ENCODE data around the gene TMEM39B.
A peak's percentile ranks its signal among the peaks of the same experiment; 100 is the strongest.
"Not testable (repeated sequence)": the region's sequence is repeated elsewhere in the genome, so short reads cannot be mapped to it uniquely, and the experiment has no call there.

TMEM39B gene

DNA sequence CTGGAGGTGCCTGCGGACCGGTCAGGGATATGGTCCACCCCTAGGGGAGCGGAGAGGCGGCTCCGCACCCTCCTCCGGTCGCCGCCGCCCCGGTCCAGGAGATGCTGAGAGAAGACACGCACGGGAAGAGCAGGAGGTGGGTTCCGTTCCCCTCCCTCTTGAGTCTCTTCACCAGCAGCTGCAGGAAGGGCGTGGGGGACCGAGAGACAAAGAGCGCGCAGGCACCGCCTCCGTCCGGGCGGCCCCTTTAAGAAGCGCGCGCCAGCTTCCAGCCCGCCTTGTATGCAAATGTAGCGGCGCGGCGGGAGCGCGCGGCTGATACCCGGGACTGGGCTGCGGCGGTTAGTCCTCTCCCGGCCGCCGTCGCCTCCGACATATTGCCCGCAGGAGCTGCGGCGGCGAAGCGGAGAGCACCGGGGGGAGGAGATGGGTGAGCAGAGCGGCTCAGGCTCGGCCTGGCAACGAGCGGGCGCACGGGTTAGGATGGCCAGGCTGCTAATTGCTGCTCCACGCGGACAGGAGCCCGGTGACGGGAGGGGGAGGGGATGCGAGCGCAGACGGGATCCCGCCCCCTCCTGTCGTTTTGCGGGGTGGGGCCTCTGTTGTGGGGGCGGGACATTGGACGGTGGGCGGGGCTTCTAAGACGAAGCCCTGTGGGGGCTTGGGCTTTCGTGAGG, at the start of gene TMEM39B:
Gene TMEM39B (plus strand): TSS at position 318 of the 677 bp plus-strand sequence. CDS start 109 bp downstream, at position 427.
- DNase-seq = peak; percentile 86 to 89

DNA sequence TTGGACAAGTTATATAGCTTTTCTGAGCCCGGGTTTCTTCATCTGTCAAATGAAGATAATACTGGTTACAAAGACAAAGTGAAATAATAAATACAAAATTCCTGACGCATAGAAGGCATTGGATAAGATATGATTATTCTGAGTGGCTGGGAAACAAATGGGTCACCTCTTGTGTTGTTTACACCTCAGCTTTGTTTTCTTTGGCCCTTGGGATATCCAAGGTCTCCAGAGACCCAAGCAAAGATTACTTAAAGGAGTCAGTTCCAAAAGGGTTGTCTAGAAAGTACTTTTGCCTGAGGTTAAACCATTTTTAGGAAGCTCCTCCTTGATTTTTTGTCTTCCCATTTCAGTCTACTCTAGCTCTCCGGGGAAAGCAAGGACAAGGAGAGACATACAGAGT, 49.4 kb upstream of the TMEM39B start:
- DNase-seq = no peak

DNA sequence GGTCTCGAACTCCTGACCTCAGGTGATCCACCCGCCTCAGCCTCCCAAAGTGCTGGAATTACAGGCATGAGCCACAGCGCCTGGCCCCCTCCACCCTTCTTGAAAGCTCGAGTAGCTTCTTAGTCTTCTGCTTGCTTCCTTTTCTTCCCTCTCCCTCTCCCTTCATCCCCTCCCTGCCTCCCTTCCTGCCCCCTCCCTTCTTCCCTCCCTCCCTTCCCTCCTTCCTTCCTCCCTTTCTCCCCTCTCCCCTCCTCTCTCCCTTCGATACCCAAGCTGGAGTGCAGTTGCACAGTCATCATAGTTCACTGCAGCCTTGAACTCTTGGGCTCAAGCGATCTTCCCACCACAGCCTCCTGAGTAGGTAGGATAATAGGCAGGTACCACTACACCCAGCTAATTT, 47.2 kb upstream of the TMEM39B start:
- DNase-seq = no peak

DNA sequence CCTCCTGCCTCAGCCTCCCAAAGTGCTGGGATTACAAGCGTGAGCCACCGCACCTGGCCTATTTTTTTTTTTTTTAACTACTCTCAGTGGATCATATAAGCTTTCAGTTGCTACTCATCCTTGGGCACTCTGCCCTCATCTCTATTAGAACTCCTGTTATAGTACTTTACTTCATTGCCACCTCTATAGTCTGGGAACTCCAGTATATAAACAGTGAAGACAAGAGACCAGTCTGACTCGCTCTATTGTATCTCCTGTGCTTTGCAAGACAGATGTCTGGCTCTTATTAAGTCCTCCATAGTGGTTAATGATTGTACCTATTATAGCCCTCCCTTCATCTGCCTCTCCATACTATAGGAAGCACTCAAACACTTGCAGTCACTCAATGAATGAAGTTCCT, 44.0 kb upstream of the TMEM39B start:
- DNase-seq = no peak

DNA sequence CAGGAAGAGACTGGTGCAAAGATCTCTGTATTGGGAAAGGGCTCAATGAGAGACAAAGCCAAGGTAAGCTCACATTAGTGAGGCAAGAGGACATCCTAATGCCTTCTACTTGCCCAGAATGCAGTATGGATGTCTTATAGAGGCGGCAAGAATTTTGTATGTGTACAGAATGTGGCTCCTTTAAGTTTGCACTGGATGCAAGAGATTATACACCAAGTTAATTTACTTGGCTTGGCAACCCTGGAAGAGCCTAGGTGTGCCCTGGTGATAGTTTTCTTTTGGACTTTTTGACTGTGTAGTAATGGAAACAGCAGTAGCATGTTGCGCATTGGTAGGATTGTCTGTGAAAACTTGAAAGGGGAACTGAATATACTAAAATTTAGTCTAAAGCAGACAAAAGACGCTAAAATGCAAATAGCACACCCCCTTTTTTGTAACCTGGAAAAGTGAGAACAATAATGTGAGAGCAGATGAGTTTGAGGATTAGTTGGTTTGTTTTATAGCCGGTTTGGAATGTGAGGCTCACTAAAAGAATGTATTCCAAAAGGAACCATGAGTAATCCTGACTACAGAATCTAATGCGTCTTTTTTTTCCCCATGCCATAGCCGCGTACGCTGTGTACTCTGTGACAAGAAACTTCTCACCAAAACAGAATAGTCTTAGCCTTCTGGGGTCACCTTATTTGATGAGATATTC, 41.0 kb upstream of the TMEM39B start:
- no peak for DNase-seq

DNA sequence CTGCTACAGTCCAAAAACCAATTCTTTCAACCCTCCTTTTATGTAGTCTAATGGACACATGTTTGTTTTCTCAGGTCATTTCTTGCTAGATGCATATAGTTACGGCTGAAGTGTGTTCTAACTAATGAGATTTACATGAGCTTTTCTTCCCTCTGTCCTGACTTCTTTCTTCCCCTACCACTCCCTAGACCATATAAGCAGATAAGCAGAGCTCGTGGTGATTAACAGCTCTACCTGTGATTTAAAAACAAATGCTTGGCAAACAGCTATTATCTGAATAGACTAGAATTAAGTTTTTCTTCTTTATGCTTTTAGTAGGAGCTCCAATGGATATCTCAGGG, 40.5 kb upstream of the TMEM39B start:
- DNase-seq = no peak

DNA sequence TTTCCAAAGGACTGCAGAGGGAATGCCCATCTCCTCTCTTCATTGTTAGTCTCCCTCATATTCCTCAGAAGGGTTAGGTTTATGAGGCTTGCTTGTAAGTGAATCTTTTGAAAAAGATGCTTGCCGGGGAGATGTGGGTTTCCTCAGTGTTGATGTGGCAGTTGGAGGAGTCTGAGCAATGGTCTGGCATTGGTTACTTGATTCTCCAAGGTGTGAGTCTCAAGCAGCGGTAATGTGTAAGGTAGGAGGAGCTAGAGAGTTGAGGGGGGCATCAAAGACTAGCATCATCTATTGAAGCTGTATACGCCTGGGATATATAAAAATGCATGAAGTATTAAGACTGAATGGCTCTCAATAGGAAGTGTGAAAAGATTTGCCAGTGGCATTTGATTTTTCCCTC, 37.6 kb upstream of the TMEM39B start:
- DNase-seq = no peak

DNA sequence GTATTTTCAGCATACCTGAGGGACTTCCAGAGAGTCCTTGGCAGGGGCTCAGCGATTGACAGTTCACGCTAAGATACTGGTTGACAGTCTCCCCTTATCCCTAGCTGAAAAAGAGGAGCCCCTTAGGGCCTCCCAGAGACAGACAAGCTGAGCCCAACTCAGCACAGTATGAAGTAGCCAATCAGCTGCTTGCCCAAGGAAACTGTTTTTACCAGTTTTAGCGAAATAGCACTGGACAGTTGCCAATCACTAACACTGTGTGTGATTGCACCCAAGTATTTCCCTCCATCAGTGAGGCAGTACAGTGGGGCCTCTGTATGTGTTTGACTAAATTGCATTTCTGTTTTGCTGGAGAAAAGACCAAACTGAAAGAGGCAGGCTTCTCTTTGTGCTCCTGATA, 32.0 kb upstream of the TMEM39B start:
- DNase-seq = no peak

DNA sequence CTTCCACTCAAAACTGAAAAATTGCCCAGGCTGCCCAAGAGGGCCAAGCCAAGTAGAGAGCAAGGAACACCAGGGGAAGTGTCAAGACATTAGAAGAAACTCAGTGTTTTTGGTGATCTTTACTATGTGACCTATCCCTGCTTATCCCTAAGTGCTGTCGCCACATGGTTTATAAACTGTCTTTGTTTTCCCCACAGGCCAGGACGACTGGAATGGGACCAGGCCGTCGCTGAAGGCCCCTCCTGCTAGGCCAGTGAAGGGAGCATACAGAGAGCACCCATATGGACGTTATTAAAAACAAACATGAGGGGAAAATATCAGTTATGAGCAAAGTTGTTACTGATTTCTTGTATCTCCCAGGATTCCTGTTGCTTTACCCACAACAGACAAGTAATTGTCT, 30.4 kb upstream of the TMEM39B start:
- DNase-seq = no peak

DNA sequence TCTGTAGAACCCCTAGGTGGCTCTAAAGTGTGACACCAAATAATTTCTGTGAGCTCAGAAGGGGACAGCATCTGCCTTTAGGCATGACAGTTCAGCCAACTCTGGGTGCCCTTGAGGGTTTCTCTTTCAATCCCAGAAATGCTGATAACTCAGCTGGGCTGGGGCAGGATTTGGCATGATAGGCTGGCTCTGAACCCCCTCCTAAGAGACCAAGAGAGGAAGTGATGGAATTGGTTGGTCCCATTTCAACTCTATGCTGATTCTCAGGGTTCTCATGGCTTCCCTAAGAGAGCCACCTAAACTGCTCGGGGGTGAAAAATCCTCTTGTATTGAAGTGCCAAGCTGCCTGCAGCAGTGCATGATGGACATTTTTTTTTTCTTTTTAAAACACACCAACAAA, 28.5 kb upstream of the TMEM39B start:
- DNase-seq = no peak

DNA sequence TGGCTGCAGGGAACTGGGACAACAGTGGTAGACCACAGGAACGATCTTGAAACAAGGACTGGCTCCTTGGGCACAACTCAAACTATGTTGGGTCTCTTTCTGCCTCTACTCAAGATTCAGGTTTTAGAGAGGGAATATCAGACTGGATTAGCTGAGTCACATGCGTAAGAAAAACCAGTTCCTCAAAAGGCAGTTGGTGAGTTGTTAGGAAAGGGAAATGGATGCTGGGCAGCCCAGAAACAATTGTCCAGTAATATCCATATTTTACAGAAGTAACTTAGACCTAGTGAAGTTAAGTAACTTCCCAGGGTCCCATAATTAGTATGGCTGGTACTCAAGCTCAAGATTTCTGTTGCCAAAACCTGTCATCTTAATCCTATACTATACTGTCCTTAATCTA, 27.0 kb upstream of the TMEM39B start:
- DNase-seq = no peak

DNA sequence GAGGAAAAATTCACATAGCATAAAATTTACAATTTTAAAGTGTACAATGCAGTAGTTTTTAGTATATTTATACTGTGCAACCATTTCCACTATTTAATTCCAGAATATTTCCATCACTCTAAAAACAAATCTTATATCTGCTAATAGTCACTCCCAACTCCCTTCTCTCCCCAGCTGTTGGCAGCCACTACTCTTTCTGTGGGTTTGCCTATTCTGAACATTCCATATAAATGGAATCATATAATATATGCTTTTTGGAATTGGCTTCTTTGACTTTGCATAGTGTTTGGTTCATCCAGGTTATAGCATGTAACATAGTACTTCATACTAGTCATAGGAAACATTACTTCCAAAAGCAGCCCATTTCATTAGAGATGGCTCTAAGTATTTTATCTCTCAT, 25.0 kb upstream of the TMEM39B start:
- DNase-seq = no peak

DNA sequence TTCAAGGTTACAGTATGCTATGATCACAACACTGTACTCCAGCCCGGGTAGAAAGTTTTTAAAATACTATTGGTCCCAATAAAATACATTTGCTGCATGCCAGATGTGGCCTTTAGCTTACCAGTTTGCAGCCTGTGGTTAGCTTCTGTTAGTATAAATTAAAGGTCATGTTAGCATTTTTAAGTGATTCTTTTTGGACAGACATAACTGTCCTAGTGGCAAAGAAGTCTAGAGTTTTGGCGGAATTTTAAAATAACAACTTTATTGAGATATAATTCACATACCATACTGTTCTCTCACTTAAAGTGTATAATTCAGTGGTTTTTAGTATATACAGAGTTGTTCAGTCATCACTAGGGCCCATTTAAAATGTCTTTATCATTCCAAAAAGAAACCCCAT, 24.3 kb upstream of the TMEM39B start:
- DNase-seq = no peak

DNA sequence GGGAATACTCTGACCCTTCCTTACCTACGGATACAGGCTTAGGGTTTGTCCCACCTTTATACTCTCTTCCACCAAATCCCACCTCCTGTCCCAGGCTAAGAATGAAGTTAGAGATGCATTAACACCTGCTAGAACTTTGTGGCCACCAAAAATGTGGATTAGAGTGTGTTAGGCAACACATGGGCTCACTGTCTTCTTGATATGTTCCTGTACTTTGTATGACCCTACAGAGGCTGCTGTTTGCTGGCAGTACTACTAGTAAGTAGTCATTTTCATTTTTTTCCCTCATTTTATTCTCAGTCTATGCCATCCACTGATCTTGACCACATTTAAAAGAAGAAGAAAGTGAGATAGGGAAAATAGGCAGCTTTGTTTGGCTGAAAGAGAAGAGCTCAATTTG, 21.0 kb upstream of the TMEM39B start:
- no peak for DNase-seq

DNA sequence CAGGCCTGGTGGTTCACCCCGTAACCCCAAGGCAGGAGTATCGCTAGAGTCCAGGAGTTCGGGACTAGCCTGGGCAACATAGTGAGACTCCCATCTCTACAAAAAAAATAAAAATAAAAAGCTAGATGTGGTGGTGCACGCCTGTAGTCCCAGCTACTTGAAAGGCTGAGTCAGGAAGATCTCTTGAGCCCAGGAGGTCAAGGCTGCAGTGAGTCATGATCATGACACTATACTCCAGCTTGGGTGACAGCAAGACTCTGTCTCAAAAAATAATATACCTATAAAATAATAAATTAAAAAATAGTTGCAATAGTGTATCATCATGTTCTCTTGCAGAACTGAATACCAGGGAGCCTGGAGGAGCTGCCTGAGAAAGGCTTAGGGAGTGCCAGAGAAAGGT, 19.9 kb upstream of the TMEM39B start:
- DNase-seq = no peak

DNA sequence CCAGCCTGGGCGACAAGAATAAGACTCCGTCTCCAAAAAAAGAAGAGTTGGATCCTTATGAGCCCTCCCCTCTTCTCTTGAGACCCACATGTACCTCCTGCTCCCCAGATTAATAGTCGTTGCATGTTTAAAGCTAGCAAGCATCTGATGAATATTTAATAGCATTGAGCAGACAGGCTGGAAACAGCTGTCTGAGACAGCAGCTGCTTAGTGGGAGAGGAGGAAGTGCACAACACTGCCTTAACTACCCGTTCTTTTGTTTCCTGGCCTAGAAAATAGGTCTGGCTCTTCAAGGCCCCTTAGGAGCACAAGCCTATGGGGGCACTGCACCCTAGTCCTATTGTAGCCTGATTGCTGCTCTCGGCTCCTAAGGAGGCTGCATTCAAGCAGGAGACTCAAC, 17.3 kb upstream of the TMEM39B start:
- DNase-seq = no peak

DNA sequence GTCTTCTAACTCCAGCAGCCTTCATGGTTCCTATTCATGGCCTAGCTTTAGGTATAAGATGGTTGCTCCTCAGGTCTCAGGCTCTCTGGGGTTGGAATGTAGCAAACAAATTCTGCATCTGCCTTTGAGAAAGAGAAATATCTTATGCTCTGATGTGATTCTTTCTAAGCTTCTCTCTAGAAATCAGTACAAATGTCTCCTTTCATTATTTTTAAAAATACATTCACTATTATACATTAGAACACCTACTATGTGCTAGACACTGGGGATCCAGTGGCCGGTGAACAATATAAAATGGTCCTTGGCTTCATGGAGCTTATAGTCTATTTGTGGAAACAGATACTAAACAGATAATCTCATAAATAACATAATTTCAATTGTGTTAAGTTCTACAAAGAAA, 16.1 kb upstream of the TMEM39B start:
- no peak for DNase-seq

DNA sequence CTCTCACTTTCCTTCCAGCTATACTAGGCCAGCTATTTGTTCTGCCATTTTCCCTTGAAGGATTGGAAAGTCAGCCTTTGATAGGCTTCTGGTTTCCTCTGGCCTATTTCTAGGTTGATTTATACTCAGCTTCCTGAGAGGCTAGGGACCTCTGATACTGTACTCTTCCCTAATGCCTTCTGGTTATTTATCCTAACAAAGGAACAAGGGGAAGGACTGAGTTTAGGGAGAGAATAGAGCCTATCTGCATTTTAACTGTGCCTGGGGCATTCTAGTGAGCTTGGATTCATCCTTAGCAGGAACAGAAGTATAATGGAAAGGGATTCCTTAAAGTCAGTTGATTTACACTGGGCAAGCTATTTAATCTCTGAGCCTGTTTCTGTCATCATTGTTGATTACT, 11.8 kb upstream of the TMEM39B start:
- DNase-seq = no peak

DNA sequence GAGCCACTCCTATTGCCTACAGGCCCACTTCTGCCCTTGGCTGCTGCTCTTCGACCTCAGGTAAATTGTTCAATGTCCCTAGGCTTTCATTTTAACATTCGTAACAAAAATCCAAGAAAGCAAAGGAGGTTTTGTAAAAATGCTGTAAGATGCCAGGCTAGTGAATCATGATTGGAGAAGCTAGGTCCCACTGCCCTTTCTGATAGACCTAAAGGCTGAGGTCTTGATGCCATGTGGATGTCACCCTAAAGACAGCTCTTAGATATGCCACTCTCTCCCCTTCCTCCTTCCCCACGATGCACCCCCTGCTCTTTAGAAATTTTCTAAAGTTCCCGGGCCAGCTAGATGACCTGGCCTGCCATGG, 9.9 kb upstream of the TMEM39B start:
- no peak for DNase-seq

DNA sequence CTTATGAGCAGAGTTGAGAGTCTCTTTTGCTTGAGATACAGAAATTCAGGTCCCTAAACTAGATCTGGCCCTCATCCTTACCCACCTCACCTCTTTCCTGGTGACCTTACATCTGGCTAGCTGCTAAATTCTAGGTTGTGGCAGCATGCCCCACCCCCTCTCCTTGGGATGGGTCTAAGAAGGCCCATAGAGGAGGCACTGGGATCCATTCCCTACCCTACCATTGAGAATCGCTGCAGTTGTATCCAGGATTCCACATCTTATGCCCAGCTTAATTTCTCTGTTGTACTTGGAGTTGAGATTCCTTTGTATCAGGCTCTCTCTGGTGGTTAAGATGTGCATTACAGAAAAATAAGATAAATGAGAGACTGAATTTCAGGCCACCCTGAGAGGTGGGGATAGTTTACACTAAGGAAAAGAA, 9.5 kb upstream of the TMEM39B start:
- DNase-seq = no peak

DNA sequence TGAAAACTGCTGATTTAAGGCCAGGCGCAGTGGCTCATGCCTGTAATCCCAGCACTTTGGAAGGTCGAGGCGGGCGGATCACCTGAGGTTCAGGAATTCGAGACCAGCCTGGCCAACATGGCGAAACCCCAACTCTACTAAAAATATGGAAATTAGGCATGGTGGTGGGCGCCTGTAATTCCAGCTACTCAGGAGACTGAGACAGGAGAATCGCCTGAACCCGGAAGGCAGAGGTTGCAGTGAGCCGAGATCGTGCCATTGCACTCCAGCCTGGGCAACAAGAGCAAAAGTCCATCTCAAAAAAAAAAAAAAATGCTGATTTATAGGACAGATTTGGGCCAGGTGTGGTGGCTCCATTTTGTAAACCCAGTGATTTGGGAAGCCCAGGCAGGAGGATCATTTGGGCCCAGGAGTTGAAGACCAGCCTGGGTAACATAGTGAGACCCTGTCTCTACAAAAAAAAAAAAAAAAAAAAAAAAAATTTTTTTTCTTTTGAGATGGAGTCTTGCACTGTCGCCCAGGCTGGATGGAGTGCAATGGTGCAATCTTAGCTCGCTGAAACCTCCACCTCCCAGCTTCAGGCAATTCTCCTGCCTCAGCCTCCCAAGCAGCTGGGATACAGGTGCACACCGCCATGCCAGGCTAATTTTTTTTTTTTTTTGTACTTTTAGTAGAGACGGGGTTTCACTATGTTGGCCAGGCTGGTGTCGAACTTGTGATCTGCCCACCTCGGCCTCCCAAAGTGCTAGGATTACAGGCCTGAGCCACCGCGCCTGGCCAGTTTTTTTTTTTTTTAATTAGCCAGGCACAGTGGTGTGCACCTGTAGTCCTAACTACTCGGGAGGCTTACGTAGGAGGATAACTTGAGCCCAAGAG, 6.9 kb upstream of the TMEM39B start:
- DNase-seq = not testable (repeated sequence)

DNA sequence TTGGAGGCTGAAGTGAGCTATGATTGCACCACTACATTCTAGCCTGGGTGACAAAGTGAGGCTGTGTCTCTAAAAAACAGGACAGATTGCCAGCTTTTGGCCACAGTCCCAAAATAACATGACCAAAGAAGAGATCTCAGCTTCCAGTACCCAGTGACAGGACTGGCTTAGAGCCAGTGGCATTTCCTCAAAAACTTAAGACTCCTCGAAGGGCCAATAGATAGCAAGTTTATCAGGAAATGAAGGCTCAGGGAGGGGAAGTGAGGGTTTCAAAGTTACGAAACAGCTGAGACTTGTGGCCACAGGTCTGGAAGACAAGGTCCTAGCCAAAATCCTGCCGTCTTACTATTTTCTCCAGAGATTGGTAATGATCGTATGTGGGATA, 6.3 kb upstream of the TMEM39B start:
- DNase-seq = no peak

DNA sequence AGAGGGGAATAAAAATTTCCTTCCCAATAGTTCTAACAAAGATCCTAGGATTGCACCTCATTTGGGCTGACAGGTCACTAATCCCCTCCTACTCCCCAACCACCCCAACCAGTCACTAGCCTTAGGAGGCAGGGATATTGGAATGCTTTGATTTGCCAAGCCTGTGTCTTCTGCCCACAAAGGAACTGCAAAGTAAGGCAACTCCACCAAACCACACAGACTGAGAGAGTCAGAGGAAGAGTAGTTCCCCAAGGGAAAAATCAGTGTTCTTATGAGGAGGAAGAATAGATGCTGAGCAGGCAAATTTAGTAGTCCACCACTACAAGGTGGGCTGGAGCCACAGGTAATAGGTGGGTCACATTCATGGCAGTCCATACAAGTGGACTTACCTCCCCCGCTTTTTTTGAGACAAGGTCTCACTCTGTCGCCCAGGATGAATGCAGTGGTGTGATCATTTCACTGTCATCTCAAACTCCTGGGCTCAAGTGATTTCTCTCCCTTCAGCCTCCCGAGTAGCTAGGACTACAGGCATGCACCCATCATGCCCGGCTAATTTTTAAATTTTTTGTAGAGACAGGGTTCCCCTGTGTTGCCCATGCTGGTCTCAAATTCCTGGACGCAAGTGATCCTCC, 3.7 kb upstream of the TMEM39B start:
- no peak for DNase-seq
